ENCODE data around the gene ETFA.
A peak's percentile ranks its signal among the peaks of the same experiment; 100 is the strongest.

The ETFA gene

GRCh38 chr15:76340198-76340802 lies 29.0 kb upstream of the ETFA start:
- peak; percentile 25 for DNase-seq

DNA sequence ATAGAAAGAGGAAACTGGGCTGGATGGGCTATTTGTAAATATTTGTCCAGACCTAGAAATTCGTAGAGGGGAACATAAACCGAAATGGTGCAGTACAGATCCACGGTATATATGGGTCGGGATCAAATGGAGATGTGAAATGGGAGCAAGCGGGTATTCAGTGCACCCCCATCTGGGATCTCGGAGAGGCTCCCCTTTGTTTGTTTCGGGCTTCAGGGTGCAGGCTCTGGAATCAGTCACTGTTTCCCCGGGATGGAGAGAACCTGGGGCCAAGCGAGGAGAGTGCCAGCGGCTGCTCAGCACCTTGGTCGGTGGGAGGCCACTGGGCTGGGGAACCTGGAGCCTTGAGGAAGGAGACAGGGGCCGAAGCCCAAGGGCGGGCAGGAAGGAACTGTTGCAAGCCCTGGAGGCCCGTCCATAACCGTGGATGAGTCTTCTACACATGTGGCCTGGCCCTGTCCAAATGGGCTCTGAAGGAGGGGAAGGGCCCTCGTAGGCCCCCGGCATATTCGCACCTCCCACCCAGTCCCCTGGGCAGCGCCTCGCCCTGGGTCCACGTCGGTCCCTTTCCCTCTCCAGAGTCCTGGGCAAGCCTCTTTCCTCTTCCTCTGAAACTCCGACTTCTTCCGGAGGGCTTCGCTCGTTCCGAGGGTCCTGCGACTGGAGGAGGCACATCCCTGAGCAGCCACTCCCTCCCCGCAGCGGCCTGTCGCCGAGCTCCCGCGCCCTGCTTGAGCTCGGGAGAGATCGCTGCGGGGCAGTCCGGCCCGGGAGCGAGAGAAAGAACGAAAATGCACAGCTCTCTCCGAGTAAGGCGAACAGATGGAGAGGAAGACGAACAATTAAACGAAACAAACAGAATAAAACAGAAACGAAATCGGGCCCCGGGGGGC lies 28.3 kb upstream of the ETFA start:
- no peak for DNase-seq

GRCh38 chr15:76338486-76339304 lies 27.4 kb upstream of the ETFA start:
- no peak for DNase-seq

DNA sequence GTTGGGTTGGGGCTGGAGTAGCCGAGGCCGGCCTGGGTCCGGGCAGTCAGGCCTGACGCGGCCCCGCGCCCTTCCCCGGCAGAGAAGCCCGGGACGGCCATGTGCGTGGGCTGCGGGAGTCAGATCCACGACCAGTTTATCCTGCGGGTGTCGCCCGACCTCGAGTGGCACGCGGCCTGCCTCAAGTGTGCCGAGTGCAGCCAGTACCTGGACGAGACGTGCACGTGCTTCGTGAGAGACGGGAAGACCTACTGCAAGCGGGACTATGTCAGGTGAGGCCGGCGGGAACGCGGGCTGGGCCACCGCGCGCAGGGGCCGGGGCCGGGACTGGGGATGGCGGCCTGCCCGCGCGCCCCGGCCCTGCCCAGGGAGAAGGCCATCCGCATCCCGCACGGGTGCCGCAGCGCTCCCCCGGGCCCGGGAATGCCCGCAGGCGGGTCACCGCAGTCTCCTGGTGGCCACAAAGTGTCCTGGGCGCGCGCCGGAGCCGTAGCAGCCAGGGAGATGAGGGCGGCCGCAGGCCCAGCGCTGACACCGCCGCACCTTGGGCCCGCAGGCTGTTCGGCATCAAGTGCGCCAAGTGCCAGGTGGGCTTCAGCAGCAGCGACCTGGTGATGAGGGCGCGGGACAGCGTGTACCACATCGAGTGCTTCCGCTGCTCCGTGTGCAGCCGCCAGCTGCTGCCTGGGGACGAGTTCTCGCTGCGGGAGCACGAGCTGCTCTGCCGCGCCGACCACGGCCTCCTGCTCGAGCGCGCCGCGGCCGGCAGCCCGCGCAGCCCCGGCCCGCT lies 26.6 kb upstream of the ETFA start:
- DNase-seq, result peak; percentile 17

- DNase-seq, result peak; percentile 29
These were observed 25.9 kb upstream of the ETFA start for GRCh38 chr15:76337059-76337695.

- peak; percentile 73 for DNase-seq
These were observed 25.2 kb upstream of the ETFA start, which contains the start of gene ISL2 for GRCh38 chr15:76336254-76337058. ISL2 (plus strand) TSS chr15:76336773; CDS start chr15:76336884, 111 bp downstream.

- DNase-seq, result peak; percentile 19
These were observed 24.3 kb upstream of the ETFA start for GRCh38 chr15:76335307-76336253.

GRCh38 chr15:76334438-76335306 lies 23.4 kb upstream of the ETFA start:
- no peak for DNase-seq

DNA sequence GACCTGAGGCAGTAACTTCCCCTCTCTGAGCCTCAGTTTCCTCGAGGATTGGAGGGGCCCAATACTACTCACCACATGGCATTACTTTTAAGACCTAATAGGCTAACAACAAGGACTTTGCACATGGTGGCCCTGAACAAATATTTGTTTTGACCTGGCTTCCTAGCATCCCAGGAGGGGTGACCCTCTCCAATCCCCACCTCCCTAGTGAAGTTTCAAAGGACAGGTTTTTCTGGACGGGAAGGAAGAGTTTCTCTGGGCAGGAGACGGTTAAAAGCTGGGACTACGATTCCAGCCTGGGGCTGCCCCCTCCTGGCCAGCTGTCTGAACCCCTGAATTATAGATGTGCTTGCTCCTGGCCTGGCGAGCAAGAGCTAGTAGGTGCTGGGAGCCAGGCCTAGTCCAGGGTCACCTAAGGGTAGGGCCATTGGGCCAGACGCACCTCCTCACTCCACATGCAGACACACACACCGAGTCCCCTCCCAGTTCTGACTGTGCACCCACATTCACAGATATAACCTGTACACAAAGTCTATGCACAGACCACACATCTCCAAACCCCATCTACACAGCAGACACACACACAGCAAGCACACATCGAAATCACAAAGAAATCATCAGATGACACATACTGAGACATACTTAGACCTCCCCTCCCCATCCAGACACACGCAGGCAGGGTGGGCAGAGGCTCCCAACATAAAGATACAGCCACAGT lies 22.6 kb upstream of the ETFA start:
- no peak for DNase-seq

DNA sequence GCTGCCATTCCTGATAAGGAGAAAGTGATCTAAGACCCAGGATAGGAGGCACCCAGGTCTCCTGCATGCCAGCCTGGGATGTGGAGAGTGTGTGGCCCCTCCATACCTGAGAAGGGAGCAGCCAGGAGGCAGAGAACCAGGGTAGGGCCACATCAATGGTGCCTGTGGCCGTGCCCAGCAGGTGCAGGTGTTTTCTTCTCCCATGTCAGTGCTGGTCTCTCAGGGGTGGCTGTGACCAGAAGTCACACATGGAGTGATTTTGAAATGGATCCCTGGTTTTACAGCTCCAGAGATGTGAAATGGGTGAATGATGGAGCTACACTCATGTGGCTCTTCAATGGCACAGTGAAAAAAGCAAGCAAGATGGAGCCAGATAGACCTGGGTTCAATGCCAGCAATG lies 22.0 kb upstream of the ETFA start:
- no peak for DNase-seq

- no peak for DNase-seq
These were observed 21.5 kb upstream of the ETFA start for GRCh38 chr15:76332796-76333195.

GRCh38 chr15:76330080-76330680 lies 18.9 kb upstream of the ETFA start:
- DNase-seq, result no peak

- no peak for DNase-seq
These were observed 17.7 kb upstream of the ETFA start for GRCh38 chr15:76328958-76329357.

DNA sequence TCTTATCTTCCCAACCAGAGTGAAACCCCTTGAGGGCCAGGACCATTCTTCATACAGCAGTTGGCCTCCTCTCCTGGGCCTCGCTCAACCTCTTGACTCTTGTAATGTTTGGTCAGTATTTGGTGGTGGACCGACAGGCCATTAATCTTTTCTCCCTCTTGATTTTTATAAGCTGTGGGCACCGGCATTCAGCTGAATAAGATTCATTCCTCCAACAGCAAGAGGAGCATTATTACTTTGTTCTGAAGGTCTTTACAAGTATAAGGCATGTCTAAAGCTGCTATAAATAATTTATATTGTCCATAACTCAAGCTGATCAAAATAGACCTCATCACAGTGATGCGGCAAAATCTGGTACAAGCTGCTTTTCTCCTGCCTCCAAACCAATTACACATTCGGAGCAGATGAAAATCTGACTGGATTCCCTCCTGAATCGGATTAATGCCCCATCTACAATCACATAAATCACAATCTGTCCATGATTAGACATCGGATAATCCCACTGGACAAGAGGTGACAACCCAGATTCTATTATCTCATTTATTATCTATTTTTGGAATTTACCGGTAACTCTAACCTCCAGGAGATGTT lies 16.9 kb upstream of the ETFA start:
- DNase-seq, result no peak

DNA sequence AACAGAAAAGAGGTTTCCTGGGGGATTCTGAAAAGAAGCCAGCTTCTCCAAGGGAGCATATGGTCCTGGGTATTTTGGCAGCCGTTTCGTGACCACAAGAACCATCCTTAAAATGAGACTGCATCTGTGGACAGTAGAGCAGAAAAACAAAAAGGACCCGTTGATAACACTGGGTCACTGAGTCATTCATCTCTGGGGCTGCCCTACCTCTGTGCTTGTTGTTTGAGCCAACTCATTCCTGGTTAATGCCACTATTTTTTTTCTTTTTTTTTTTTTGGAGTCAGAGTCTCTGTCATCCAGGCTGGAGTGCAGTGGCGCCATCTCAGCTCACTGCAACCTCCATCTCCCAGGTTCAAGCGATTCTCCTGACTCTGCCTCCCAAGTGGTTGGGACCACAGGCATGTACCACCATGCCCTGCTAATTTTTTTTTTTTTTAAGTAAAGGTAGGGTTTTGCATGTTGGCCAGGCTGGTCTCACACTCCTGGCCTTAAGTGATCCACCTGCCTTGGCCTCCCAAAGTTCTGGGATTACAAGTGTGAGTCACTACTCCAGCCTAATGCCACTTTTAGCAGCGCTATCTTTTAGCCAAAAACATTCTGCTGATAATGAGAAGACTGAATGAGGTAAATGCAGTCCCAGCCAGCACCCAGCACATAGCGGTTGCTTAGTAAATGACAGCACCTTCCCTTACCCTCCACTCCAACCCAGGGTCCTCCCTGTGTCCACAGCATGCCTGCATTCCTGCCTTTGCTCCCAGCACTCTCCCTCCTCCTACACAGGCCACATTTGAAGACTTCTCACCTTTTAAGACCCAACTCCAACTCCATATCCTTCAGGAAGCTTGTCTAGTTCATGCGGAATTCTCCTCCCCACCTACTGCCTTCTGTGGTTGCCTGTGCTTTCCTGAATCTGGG lies 16.2 kb upstream of the ETFA start:
- no peak for DNase-seq

DNA sequence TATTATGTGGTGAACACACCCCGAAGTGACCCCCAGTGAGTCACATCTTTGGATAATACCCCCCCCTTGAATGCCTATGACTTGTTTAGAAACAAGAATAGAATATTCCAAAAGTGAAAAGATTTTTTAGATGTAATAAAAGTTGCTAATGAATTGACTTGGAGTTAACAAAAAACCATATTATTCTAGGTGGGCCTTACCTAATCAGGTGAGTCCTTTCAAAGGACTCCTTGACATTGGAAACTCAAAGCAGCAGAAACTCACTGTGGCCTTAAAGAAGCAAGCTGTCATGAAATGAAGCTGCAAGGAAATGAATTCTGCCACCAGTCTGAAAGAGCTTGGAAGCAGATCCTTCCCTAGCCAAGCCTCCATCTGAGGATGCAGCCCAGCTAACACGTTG lies 14.4 kb upstream of the ETFA start:
- DNase-seq, result no peak

Data from CD4-positive, alpha-beta T cell treated with Interleukin-17A for 1 hour (primary cell).